K562 (cell line): ENCODE measurements around the gene PBX4. TPM values are rescaled to one million over a fixed set of nuclear protein-coding genes. Genes with fewer than 3 reads are reported as not detected.

Source experiments
- ARID1B ChIP-seq: fragments of 450-650 bp; IDR thresholded peaks from 2 replicates; pipeline ENCODE4 v1.6.1; 2016; ENCODE audit warnings: antibody characterized with exemption, mild to moderate bottlenecking, inconsistent platforms
- BDP1 ChIP-seq: IDR thresholded peaks from 3 replicates; pipeline ENCODE4 v1.6.1; 2011; ENCODE audit not compliant: insufficient read length, insufficient read depth
- CBX5 ChIP-seq: IDR thresholded peaks from 2 replicates; pipeline ENCODE4 v1.6.1; 2014; ENCODE audit warnings: low read depth, borderline replicate concordance
- CSDE1 ChIP-seq, 2 experiments: fragments of 450-650 bp; IDR thresholded peaks; 2 replicates each; pipeline ENCODE4 v1.6.1; 2016; ENCODE audit warnings: mild to moderate bottlenecking in 1 of 2
- CTBP1 ChIP-seq: fragments of 450-650 bp; IDR thresholded peaks from 2 replicates; pipeline ENCODE4 v1.6.1; 2016; ENCODE audit warnings: borderline replicate concordance
- ETV5 ChIP-seq: sonication (generic); formaldehyde crosslinking; IDR thresholded peaks from 2 replicates; pipeline ENCODE4 v1.4.0; 2020; ENCODE audit warnings: low read depth, mild to moderate bottlenecking, missing genetic modification reagents
- FOSL1 ChIP-seq: fragments of 200-800 bp; sonication (Bioruptor generic); conservative IDR thresholded peaks from 2 replicates; pipeline ENCODE4 v1.6.1; 2016; ENCODE audit warnings: missing genetic modification characterization, missing compliant biosample characterization
- FOXM1 ChIP-seq, 2 experiments: fragments of 450-650 bp in 1 of 2; sonication (generic) in 1 of 2; formaldehyde crosslinking in 1 of 2; IDR thresholded peaks; 2 replicates each; pipeline versions ENCODE4 v1.6.1 to v1.9.0; 2017 to 2022; ENCODE audit warnings: low read depth in 2 of 2, mild to moderate bottlenecking in 2 of 2, missing genetic modification reagents in 1 of 2, moderate library complexity in 1 of 2
- GATA2 ChIP-seq: sonication (generic); formaldehyde crosslinking; IDR thresholded peaks from 2 replicates; pipeline ENCODE4 v1.4.0; 2020; ENCODE audit warnings: mild to moderate bottlenecking, missing genetic modification reagents
- JUND ChIP-seq, 2 experiments: IDR thresholded peaks; 2 replicates in 1 of 2; 3 replicates in 1 of 2; pipeline ENCODE4 v1.6.1; 2011; ENCODE audit warnings: borderline replicate concordance in 2 of 2, low read depth in 2 of 2, low read length in 2 of 2, improper control_type of control experiment in 1 of 2, missing biosample characterization in 1 of 2, missing genetic modification characterization in 1 of 2, missing genetic modification reagents in 1 of 2
- KAT7 ChIP-seq: sonication (generic); formaldehyde crosslinking; IDR thresholded peaks from 2 replicates; pipeline ENCODE4 v1.8.0; 2022; ENCODE audit warnings: missing genetic modification reagents, mild to moderate bottlenecking, borderline replicate concordance
- LCOR ChIP-seq: sonication (generic); formaldehyde crosslinking; IDR thresholded peaks from 2 replicates; pipeline ENCODE4 v1.8.0; 2022; ENCODE audit warnings: mild to moderate bottlenecking, missing genetic modification reagents
- MNT ChIP-seq, 2 experiments: fragments of 450-650 bp; conservative IDR thresholded peaks; 2 replicates each; pipeline ENCODE4 v1.6.1; 2017; ENCODE audit warnings: mild to moderate bottlenecking in 2 of 2, moderate library complexity in 2 of 2
- NCOA1 ChIP-seq: fragments of 450-650 bp; IDR thresholded peaks from 2 replicates; pipeline ENCODE4 v1.6.1; 2016; ENCODE audit warnings: low read depth
- PHF21A ChIP-seq: fragments of 450-650 bp; IDR thresholded peaks from 2 replicates; pipeline ENCODE4 v1.6.1; 2017; ENCODE audit warnings: low read depth, borderline replicate concordance
- PTTG1 ChIP-seq: fragments of 450-650 bp; IDR thresholded peaks from 2 replicates; pipeline ENCODE4 v1.6.1; 2016; ENCODE audit warnings: low read depth, mild to moderate bottlenecking, missing genetic modification characterization, missing compliant biosample characterization
- PURB ChIP-seq: sonication (generic); formaldehyde crosslinking; IDR thresholded peaks from 2 replicates; pipeline ENCODE4 v1.9.0; 2021; ENCODE audit warnings: low read depth, mild to moderate bottlenecking, missing genetic modification reagents
- RAD21 ChIP-seq, 2 experiments: fragments of 250-450 bp in 1 of 2; fragments of 450-650 bp in 1 of 2; sonication (Bioruptor Pico) in 1 of 2; formaldehyde crosslinking in 1 of 2; IDR thresholded peaks in 1 of 2; conservative IDR thresholded peaks in 1 of 2; 2 replicates each; pipeline versions ENCODE4 v1.4.0 to v1.8.0; 2020 to 2022; ENCODE audit warnings: mild to moderate bottlenecking in 2 of 2, moderate library complexity in 1 of 2
- SMARCB1 ChIP-seq: IDR thresholded peaks from 2 replicates; pipeline ENCODE4 v1.6.1; 2011; ENCODE audit warnings: improper control_type of control experiment, low read depth; ENCODE audit not compliant: insufficient read length
- TBP ChIP-seq: optimal IDR thresholded peaks from 2 replicates; pipeline ENCODE3; 2011; ENCODE audit warnings: low read depth, low read length, improper control_type of control experiment
- THRAP3 ChIP-seq: fragments of 450-650 bp; IDR thresholded peaks from 2 replicates; pipeline ENCODE4 v1.6.1; 2016; ENCODE audit warnings: mild to moderate bottlenecking, inconsistent platforms, borderline replicate concordance
- U2AF2 ChIP-seq: fragments of 200-400 bp; formaldehyde crosslinking; optimal IDR thresholded peaks from 2 replicates; pipeline ENCODE3; 2017; ENCODE audit warnings: low read depth, mild to moderate bottlenecking, low read length
- YY1 ChIP-seq, 3 experiments: IDR thresholded peaks; 2 replicates each; pipeline ENCODE4 v1.6.1; 2011; ENCODE audit warnings: low read length in 2 of 3, mild to moderate bottlenecking in 2 of 3, moderate library complexity in 2 of 3, borderline replicate concordance in 1 of 3, control low read depth in 1 of 3, low read depth in 1 of 3; ENCODE audit not compliant: insufficient read depth in 3 of 3, insufficient replicate concordance in 2 of 3, control insufficient read depth in 1 of 3, insufficient read length in 1 of 3; ENCODE audit errors: extremely low read depth in 1 of 3
- ZNF134 ChIP-seq: fragments of 250-450 bp; sonication (Bioruptor Pico); conservative IDR thresholded peaks from 2 replicates; pipeline ENCODE4 v1.4.0; 2020
- ZNF444 ChIP-seq: fragments of 250-450 bp; sonication (Bioruptor Pico); IDR thresholded peaks from 2 replicates; pipeline ENCODE4 v1.4.0; 2020; ENCODE audit warnings: mild to moderate bottlenecking, moderate library complexity
- ZZZ3 ChIP-seq: fragments of 450-650 bp; IDR thresholded peaks from 2 replicates; pipeline ENCODE4 v1.6.1; 2016; ENCODE audit warnings: antibody characterized with exemption, mild to moderate bottlenecking, moderate library complexity
- polyA plus RNA-seq, 8 experiments: library from polyadenylated mRNA; depleted of rRNA in 4 of 8; stranded (reverse) in 5 of 8; unstranded in 3 of 8; fragments of >200 nt; fragmentation: Nextera tagmentation in 2 of 8; fragmentation: Illumina TruSeq in 1 of 8; extraction: Ambion mirVana in 2 of 8; extraction: Trizol in 1 of 8; gene quantifications; 2 replicates each; pipeline versions ENCODE4 v1.2.1 to v1.2.3, GENCODE V29; 2011 to 2014; ENCODE audit warnings: inconsistent platforms in 1 of 8, missing spikeins in 1 of 8
- total RNA-seq, 7 experiments: library from RNA; depleted of rRNA in 6 of 7; stranded (reverse); fragments of >200 nt in 6 of 7; fragmentation: Illumina TruSeq in 2 of 7; extraction: Trizol in 2 of 7; gene quantifications; 2 replicates each; pipeline versions ENCODE4 v1.2.1 to v1.2.3, GENCODE V29; 2011 to 2021; ENCODE audit warnings: low replicate concordance in 1 of 7
- TF ChIP-seq, protein P1 (sequence below), 2 experiments: fragments of 450-650 bp in 1 of 2; sonication (generic) in 1 of 2; formaldehyde crosslinking in 1 of 2; IDR thresholded peaks in 1 of 2; conservative IDR thresholded peaks in 1 of 2; 2 replicates each; pipeline versions ENCODE4 v1.6.1 to v1.8.1; 2016 to 2023; ENCODE audit warnings: mild to moderate bottlenecking in 2 of 2, moderate library complexity in 2 of 2, inconsistent platforms in 1 of 2, missing genetic modification reagents in 1 of 2

The PBX4 gene
- total and polyA plus RNA-seq, 9 of the 15 experiments (the other 6 are each of a cell fraction or from before 2014, with no cell fraction given): 0.11 to 3.8 (median 1.6) TPM; not detected in 1

GRCh38 chr19:19606021-19606420 lies 12.5 kb downstream of the PBX4 start (continued):
- TF ChIP-seq SMARCB1 (no peak), JUND (IDR thresholded peaks at IDR 0.05; ENCODE audit: borderline replicate concordance, low read depth, low read length) (0 out of 2 replicates have a peak, but pooled peaks have one; percentile 6), JUND (tag; IDR thresholded peaks at IDR 0.05; ENCODE audit: borderline replicate concordance, low read depth, low read length) (no peak; the same call in 2 of the 3 replicates), U2AF2 (no peak), CTBP1 (0 out of 2 replicates have a peak, but pooled peaks have one; percentile 26), PURB (CRISPR knock-in tag) (no peak), LCOR (CRISPR knock-in tag) (no peak), TBP (no peak), FOSL1 (tag) (peak; percentile 41; the same call in 1 of the 2 replicates), NCOA1 (no peak), ZNF134 (CRISPR knock-in tag) (no peak), PTTG1 (no peak), ZNF444 (CRISPR knock-in tag) (no peak), FOXM1 (IDR thresholded peaks at IDR 0.05; ENCODE audit: low read depth) (no peak), FOXM1 (CRISPR knock-in tag; IDR thresholded peaks at IDR 0.05; ENCODE audit: low read depth) (no peak), ETV5 (CRISPR knock-in tag) (no peak), BDP1 (no peak), ARID1B (0 out of 2 replicates have a peak, but pooled peaks have one; percentile 13), YY1 (IDR thresholded peaks at IDR 0.05; ENCODE audit: borderline replicate concordance in 1 of 3, control insufficient read depth in 1 of 3, extremely low read depth in 1 of 3, insufficient read depth in 3 of 3, insufficient read length in 1 of 3, insufficient replicate concordance in 2 of 3, low read depth in 1 of 3, low read length in 2 of 3) (no peak), MNT (conservative IDR thresholded peaks at IDR 0.05) (no peak), THRAP3 (no peak), CSDE1 (IDR thresholded peaks at IDR 0.05) (no peak), CBX5 (no peak), GATA2 (no peak), KAT7 (CRISPR knock-in tag) (no peak), PHF21A (no peak), ZZZ3 (no peak), RAD21 (CRISPR knock-in tag; conservative IDR thresholded peaks at IDR 0.05 in 1 of 2, IDR thresholded peaks at IDR 0.05 in 1 of 2) (no peak)
- TF ChIP-seq, protein P1, sequence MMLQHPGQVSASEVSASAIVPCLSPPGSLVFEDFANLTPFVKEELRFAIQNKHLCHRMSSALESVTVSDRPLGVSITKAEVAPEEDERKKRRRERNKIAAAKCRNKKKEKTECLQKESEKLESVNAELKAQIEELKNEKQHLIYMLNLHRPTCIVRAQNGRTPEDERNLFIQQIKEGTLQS (IDR thresholded peaks at IDR 0.05): peak; percentile 72
- TF ChIP-seq, protein P1 (CRISPR knock-in tag; conservative IDR thresholded peaks at IDR 0.05): no peak
